AG04449 (cell line): Measurements from ENCODE around the gene OR10K2.
"Not testable (repeated sequence)": the region's sequence is repeated elsewhere in the genome, so short reads cannot be mapped to it uniquely, and the experiment has no call there.

Experiments
- CTCF ChIA-PET: fragments of 350-600 bp; formaldehyde crosslinking; extraction: SDS; loops from one replicate; lab custom pipeline; 2021; ENCODE audit warnings: antibody characterized with exemption; lab: Yijun Ruan, JAX
- POLR2A ChIA-PET: fragments of 400-600, 350-600 bp; formaldehyde crosslinking; extraction: SDS; loops from one replicate; lab custom pipeline; 2020; ENCODE audit warnings: antibody characterized with exemption, inconsistent platforms; lab: Yijun Ruan, JAX
- DNase-seq: peaks from one replicate; pipeline ENCODE4 v3.0.0-alpha.2; 2010; ENCODE audit warnings: low read depth, low spot score
- H3K4me3 ChIP-seq: 2 replicates; pipeline ENCODE4 v1.5.1; 2011; ENCODE audit warnings: low read depth, mild to moderate bottlenecking, control low read depth, low read length
- TF ChIP-seq, protein P1 (sequence below): IDR thresholded peaks from one replicate; pipeline ENCODE4 v1.5.1; 2011; ENCODE audit warnings: mild to moderate bottlenecking, moderate library complexity, low read length, control low read depth, inconsistent platforms; ENCODE audit not compliant: insufficient read depth; ENCODE audit errors: missing control alignments

Gene OR10K2

DNA sequence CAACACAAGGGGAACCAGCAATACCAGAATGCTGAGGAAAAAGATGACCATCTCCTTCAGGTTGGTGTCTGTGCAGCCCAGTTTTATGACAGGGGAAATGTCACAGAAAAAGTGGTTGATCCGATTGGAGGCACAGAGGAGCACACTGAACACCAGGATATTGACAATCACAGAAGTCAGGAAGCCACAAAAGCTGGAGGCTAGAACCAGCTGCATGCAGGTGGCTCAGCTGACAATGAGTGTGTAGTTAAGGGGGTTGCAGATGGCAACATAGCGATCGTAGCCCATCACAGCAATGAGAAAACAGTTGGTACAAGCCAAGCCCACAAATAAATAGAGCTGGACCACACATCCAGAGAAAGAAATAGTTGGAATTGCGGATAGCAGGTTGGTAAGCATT is 19.3 kb upstream of the OR10K2 start:
- TF ChIP-seq, protein P1, sequence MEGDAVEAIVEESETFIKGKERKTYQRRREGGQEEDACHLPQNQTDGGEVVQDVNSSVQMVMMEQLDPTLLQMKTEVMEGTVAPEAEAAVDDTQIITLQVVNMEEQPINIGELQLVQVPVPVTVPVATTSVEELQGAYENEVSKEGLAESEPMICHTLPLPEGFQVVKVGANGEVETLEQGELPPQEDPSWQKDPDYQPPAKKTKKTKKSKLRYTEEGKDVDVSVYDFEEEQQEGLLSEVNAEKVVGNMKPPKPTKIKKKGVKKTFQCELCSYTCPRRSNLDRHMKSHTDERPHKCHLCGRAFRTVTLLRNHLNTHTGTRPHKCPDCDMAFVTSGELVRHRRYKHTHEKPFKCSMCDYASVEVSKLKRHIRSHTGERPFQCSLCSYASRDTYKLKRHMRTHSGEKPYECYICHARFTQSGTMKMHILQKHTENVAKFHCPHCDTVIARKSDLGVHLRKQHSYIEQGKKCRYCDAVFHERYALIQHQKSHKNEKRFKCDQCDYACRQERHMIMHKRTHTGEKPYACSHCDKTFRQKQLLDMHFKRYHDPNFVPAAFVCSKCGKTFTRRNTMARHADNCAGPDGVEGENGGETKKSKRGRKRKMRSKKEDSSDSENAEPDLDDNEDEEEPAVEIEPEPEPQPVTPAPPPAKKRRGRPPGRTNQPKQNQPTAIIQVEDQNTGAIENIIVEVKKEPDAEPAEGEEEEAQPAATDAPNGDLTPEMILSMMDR, result no peak
- ChIA-PET CTCF (no interaction called here), POLR2A (no interaction called here)
- DNase-seq, result no peak
- no peak overlapping the region for H3K4me3 ChIP-seq

DNA sequence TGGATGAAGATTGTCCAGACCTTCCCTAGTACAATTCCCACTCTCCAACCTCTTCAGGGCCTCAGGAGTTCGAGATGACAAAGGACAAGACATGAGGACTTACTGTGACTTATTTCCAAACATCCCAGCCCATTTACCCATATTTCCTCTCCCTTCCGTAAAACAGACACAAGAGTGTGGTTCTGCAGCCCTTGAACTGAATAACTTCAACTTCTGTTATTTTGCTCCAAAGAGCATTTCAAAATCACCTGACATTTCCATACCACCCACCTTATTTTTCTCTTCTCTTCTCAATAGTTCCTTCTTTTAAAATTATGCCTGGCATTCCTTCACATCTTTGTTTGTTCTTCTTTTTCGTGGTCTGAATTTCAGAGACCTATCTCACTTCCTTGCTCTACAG is 8.7 kb upstream of the OR10K2 start:
- TF ChIP-seq, protein P1, result no peak
- ChIA-PET CTCF (no interaction called here), POLR2A (no interaction called here)
- H3K4me3 ChIP-seq, result no peak overlapping the region
- DNase-seq, result no peak

DNA sequence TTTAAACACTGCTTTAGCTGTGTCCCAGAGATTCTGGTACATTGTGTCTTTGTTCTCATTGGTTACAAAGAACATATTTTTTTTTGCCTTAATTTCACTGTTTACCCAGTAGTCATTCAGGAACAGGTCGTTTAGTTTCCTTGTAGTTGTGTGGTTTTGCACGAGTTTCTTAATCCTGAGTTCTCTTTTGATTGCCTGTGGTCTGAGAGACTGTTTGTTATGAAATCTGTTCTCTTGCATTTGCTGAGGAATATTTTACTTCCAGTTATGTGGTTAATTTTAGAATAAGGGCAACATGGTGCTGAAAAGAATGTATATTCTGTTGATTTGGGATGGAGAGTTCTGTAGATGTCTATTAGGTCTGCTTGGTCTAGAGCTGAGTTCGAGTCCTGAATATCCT is 4.1 kb upstream of the OR10K2 start:
- DNase-seq, POLR2A ChIA-PET, CTCF ChIA-PET: not testable (repeated sequence)

DNA sequence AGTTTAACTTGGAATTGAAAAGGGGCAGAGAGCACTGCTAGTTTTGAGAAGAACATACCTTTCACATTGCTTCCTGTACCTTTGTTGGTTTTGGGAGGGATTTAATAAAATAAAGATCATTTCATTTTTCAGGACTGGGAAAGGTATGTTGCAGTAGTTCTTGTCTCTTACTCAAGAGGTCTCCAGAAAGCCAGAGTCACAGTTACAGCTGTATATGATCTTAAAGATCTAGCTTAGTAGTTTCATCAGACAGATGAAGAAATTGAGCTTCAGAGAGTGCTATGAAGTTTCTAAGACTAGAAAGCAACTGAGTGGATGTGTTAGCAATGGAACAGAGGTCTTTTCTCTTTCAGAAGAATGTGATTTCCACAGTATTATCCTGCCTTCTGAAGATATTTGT is 1.0 kb downstream of the OR10K2 start:
- TF ChIP-seq, protein P1, result no peak
- H3K4me3 ChIP-seq, result no peak overlapping the region
- CTCF ChIA-PET, result no interaction called here
- DNase-seq, result no peak
- POLR2A ChIA-PET, result no interaction called here

More for the DNA sequence above, 4.1 kb upstream of the OR10K2 start:
- not testable (repeated sequence) for H3K4me3 ChIP-seq

DNA sequence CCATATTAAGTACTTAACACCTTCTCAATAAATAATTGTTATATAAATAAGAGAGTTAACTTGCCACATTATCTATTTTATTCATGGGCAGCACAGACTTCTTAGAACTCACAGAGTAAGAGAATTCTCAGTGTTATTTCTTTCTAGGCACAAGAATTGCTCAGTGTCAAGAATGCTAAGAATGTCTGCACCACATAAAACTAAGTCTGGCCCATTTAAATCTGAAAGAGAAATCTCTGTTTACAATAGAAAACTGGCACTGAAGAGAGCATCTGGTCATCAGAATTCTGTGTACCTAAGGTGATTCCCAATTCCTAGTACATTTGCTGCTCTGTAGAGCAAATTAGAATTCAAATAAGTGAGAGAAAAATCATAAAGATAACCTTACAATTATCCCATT is 3.8 kb downstream of the OR10K2 start:
- DNase-seq, result no peak
- H3K4me3 ChIP-seq, result no peak overlapping the region
- TF ChIP-seq, protein P1, result no peak
- POLR2A ChIA-PET, result no interaction called here
- CTCF ChIA-PET, result no interaction called here

DNA sequence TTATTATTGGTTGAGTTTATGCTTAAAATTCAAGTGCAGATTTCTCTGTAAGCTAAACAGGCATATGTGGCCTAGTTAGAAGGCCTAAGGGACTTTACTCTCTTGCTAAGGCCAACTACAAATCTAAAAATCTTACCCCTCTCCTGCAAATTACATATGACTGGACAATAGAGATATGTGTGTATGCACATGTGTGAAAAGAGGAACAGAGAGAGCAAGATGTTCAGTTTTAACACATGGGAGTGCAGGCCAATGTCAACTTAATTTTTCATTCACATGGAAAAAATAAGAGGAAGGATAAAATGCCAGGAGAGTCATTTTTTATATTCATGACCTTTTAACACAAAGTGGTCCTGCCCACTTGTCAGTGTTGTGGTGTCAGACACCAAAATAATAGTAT is 8.5 kb downstream of the OR10K2 start:
- no peak for DNase-seq
- POLR2A ChIA-PET, result no interaction called here
- TF ChIP-seq, protein P1, result no peak
- CTCF ChIA-PET, result no interaction called here
- H3K4me3 ChIP-seq, result no peak overlapping the region

DNA sequence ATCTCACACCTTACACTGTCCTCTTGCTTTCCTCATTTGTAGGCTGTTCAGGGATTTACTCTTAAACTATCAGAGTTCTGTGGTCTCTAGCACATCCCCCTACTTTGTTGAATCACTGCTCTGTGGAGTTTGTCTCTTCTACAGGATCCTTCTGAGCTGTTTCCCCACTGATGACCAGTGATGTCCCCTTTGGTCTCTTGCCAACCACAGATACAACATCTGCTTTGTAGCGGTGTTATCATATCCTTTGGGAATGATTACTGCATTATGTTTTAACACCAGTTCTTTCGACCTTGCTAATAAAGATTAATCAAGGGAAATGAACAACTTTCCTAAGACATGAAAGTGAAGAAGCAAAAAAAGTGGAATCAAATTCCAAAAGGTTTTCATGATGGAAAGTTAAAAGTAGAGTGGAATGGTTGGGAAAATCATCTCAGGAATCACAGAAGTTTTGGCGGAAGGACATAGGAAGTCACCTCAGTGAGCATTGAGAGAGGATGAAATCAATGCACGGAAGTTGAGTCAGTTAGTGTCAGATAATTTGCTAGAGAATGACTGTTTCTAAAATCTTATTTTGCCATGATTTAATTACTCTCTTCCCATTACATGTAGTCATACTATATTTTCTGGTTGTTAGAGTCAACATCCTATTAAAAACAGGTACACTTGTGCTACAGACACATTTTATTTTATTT is 11.2 kb downstream of the OR10K2 start:
- ChIA-PET CTCF (no interaction called here), POLR2A (no interaction called here)
- TF ChIP-seq, protein P1, result no peak
- DNase-seq, result no peak
- no peak overlapping the region for H3K4me3 ChIP-seq
